Left hindlimb (tissue), 1 donor: ENCODE measurements around the gene LINGO3.

ENCODE experiments used
- DNase-seq: peaks from one replicate; pipeline ENCODE4 v3.0.0-alpha.2; 2018

The LINGO3 gene

DNA sequence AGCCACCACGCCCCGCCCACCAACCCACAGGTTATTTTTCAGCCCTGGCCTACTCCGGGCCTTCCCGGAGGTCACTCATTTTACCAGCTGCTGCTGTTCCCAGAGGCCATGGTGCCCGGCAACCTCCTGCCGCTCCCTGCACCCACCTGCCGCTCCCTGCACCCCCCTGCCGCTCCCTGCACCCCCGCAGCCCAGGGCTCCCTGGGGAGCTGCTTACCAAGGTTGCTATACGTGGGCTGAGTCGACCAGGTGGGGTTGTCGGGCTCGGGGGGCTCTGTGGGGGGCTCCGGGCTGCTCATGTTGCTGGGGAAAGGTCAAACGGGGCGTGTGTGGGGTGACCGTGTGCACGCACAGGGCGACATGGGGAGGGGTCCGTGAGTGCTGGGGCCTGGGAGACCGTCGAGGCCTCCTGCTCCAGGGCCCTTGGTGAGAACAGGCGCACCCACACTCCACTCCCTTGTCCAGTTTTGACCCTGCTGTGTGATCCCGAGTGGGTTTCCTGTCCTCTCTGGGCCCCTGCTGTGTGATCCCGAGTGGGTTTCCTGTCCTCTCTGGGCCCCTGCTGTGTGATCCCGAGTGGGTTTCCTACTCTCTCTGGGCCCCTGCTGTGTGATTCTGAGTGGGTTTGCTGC, 27.2 kb downstream of the LINGO3 start:
- no peak for DNase-seq

DNA sequence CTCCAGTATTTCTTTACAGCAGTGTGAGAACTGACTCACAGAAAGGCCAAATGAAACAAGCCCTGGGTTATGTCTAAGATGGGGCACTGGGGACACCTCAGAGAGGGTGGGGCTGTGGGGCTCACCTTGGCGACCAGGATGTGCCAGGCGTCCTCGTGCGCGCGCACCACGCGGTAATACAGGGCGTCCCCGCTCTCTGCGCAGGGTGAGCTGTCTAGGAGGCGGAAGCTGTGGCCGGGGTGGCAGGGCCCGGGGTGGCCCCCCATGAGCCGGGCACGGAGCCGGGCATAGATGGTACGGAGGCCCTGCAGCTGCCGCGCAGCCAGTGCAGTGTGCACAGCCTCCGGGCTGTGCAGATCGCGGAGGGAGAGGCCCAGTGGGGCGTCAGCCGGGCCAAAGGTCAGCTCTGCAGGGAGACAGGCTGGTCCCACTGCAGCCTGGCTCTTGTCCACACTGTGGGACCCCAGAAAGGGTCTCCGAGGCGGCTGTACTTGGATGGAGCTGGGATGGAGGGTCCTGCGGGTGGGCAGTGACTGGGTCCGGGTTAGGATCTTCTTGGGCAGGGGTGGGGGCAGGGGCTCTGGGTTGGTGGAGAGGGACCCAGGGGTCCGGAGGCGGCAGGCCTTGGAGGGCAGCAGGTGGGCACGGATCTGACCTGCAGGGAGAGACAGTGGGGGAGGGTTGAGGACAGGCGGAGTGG, 29.3 kb downstream of the LINGO3 start:
- DNase-seq: no peak

DNA sequence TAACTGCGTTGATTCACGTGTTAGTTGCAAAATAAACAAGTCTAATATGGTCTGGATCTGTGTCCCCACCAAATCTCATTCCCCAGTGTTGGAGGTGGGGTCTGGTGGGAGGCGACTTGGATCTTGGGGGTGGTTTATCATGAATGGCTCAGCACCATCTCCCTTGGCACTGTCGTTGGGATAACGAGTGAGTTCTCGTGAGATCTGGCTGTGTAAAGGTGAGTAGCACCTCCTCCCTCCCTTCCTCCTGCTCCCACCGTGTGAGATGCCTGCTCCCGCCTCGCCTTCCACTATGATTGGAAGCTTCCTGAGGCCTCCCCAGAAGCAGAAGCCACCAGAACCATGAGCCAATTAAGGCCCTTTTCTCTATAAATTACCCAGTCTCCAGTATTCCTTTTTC, 30.8 kb downstream of the LINGO3 start:
- no peak for DNase-seq

DNA sequence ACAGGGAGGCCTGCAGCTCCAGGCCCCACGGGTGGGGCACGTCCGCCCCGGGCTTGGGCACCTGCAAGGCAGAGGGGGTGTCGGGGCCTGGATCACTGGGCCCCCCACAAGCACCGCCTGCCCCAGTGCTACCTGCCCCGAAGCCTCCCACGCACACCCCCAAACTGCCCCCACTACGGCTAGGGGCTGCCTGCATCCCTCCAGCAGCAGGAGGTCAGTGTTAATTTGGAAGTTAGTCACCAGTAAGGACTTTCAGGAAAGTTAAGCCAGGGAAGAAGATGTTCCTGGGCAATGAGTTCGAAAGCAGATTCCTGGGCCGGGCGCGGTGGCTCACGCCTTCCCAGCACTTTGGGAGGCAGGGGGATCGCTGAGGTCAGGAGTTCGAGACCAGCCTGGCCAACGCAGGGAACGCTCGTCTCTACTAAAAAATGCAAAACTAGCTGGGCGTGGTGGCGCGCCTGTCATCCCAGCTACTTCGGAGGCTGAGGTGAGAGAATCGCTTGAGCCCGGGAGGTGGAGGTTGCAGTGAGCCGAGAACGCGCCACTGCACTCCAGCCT, 31.4 kb downstream of the LINGO3 start:
- no peak for DNase-seq

DNA sequence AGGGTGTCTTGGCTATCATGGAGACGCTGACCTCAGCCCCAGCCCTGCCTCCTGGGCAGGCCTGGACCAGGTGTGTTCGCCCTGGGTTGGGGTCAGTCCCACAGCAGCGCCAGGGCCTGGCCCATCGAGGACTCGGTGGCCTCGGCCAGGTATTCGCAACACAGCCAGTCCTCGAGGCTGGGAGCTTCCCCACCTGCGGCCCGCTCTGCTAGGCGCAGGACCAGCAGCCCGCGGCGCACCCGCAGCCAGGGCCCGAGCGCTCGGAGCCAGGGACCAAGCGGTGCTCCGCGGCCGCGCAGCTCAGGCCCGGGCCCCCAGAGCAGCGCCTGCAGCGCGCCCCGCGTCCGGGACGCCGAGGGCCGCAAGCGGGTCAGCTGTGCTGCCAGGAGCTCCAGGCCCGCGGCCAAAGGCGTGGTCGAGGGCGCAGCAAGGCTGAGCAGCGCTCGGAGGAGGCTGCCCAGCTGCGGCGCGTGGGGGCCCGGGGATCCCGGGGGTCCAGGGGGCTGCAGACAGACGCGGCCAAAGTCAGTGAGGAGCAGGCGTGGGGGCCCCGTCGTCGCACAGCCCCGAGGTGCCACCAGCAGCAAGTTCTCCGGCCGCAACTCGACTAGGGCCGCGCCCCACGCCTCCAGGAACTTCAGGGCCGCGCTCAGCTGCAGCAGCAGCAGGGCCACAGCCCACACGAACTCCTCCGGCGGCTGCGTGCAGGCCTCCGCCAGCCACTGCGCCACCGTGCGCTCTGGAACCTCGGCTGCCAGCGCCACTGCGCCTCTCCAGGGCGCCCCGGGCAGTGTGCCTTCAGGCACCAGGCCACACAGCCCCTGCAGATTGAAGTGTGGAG, 32.1 kb downstream of the LINGO3 start:
- DNase-seq: no peak

DNA sequence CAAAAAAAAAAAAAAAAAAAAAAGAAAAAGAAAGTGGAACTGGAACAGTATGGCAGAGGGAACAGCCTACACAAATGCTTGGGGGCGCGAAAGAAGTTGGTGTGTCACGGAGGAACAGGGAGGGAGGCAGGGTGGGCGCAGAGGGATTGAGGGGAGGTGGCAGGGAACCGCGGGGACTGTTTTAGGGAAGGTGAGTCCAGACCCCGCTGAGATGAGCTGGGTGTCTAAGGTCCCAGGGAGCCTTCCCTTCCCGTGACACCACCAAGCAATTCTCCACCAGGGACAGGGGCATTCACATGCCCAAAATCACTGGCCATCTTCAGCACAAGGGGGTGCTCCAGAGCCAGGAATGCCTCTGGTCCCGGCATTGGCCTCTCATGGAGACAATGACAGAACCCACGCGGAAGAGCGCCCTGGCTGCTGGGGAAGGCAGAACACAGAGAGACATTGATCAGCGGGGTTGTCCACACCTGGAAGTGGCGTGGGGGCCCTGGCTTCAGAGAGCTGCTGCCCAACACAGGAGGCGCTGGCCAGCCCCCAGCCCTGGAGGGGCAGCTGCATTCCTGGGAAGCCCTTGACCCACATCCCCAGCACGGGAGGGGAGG, 32.9 kb downstream of the LINGO3 start:
- peak; percentile 73 for DNase-seq

DNA sequence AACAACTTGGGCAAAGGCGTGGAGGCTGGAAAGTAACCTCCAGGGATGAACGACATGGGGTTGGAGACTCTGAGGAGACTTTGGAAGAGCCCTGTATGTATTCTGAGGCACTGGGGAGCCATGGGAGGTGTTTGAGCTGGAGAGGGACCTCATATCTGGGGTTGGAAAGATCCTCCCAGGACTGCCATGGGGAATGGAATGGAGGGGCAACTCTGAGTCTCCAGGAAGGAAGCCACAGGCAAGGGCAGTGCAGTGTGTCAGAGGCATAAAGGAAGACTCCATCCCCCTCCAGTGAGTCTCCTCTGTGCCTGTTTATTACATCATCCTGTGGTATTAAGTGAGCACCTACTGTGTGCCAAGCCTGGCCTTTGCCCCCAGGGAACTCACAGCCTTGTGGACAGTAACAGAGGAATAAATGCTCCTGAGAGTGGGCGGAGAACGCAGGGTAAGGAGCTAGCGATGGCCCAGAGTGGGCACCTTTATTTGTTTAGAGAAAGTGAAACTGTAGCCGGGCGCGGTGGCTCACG, 33.7 kb downstream of the LINGO3 start:
- no peak for DNase-seq

DNA sequence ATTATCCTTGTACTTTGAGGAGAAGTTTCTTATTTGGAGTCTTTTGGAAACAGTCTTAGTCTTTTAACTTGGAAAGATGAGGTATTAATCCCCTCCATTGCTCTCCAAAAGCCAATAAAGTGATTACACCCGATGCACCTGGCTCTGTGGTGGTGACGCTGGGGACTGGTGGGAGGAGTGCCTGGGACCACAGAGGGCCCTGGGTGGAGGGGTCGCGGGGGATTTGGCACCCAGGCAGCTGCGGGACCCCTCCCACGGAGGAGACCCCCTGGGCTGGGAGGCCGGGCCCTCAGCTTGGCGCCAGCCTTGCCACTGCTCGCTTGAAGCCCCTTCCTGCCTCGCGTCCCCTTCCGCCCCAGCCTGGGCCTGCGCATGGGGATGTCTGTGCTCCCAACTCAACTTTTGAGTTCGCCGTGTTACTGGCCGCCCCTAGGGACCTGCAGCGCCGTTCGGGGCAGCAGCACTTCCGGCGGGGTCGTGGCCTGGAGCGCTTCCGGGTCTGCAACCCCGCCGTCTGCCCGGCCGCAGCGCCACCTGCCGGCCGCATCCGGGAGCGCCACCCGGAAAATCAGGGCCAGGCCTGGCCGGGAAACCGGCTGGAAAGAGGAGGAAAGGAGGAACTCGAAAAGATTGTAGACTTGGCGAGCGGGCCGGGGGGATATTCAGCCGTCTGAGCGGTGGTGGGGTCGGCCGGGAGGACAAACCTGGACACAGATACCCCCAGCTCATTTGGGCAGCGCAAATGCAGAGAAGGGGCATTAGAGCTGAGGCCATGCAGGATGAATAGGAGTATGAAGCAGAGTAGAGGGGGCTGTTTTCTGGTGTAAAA, 34.4 kb downstream of the LINGO3 start:
- DNase-seq: peak; percentile 87

DNA sequence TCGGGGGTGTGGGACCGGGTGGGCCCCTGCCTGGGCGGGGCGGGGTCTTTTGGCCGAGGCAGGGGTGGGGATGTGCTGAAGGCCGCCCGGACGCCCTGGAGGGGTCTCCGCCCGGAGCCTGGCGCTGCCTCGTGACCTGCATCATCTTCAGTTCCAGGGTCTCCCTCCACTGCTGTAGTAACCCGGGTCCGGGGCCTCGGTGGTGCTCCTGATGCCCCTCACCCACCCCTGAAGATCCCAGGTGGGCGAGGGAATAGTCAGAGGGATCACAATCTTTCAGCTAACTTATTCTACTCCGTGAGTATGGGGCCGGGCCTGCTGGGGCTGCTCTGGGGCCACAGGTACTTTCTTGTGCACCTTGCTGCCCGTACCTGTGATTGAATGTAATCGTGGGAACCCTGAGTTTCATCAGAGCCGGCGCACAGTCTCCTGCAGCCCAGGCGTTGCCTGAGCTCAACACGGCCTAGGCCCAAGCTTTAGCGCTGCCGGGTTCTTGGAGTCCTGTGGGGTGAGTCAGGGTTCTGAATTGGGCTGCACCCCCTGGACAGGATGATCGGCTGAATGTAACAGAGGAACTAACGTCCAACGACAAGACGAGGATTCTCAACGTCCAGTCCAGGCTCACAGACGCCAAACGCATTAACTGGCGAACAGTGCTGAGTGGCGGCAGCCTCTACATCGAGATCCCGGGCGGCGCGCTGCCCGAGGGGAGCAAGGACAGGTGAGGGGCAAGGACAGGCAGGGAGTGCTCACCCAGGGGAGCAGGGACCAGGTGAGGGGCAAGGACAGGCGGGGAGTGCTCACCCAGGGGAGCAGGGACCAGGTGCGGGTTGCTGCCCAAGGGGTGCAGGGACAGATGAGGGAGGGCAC, 36.5 kb downstream of the LINGO3 start:
- DNase-seq: no peak

DNA sequence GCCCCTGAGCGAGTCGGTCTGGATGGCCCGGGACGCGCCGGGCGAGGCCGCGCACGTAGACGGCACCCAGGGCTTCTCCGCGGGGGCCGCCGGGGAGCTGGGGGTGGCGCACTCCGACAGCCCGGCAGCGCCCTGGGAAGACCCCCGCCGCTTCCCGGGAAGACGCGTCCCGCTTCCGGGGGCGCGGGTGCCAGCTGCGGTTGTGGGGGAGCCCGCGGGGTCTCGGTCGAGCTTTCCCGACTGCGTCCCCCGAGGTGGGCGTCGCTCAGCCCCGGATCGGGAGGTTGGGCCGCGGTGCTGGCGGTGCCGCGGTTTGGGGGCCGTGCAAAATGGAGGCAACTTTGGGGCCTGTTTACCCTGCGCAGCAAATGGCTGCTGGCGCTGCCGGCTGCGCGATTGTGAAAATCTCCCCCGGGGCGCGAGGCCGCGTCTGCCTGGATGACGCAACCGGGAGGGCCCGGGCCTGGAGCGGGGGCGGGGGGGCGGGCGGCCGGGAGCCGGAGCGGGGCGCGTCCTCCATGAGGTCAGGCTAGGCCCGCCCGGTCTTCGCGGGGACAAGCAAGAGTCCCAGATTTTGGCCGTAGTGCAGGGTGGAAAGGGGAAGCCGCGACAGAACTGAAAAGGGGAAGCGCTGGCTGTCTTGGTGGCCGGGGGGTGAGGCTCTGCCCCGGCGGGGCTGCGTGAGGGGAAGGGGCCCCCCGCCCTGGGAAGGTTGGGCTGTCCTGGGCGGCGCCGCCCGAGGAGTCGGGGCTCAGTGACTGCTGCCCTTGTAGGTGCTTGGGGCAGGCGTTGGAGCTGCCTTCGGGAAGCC, 37.3 kb downstream of the LINGO3 start:
- peak; percentile 90 for DNase-seq

DNA sequence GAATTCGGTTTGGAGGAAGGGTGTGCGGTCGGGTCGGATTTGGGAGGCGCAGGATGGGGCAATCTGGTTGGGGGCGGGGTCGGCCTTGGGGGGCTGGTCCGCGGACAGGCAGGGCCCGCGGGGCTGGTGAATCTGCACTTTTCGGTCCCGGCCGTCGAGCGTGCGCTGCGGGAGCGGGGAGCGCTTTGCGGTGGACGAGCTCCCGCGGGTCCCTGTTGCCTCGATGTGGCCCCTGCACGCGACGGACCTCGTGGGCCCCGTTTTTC, 37.9 kb downstream of the LINGO3 start:
- no peak for DNase-seq

DNA sequence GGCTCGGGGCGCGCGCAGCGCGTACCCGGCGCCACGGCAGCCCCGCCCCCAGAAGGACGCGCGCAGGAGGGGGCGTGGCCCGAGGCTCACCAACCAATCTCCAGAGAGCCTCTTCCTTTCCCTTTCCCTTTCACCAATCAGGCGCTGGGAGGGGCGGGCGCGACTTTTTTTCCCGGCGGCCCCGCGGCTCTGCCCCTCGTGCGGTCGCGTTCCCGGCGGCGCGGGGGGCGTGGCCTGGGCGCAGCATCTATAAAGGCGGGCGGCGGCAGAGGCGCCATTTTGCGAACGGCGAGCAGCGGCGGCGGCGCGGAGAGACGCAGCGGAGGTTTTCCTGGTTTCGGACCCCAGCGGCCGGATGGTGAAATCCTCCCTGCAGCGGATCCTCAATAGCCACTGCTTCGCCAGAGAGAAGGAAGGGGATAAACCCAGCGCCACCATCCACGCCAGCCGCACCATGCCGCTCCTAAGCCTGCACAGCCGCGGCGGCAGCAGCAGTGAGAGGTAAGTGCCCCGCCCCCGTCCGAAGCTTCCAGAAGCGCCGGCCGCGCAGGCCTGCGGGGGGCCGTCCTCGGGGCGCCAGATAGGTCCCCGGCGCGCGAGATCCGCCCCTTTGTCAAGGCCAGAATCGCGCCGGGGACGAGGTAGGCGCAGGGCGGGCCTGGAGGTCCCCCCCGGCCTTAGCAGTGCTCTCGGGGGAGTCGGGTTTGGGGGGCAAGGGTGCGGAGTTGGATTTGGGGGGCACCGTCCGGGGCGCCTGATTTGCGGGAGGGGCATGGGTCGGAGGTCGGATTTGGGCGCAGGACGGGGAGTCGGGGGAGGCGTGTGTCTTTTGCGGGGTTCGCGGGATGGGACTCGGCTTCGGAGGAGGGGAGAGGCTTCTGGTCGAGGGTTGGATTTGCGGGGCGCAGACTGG, 38.5 kb downstream of the LINGO3 start:
- peak; percentile 99 for DNase-seq

DNA sequence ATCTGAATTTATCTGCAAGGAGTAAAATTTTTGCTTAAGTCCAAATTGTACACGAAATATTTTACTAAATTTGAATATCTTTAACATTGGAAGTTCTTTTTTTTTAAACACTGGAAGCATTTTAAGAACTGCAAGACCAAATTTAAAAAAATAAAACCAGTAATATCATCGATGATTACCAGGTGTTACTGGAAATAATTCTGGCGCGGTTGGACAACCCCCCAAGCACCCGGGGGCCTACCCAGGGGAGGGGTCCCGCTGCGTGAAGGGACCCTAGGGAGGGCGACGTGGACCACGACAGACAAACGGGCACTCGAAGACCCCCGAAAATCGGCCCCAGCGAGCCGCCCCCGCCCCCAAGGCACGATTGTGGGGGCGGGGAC, 39.1 kb downstream of the LINGO3 start:
- DNase-seq: no peak

DNA sequence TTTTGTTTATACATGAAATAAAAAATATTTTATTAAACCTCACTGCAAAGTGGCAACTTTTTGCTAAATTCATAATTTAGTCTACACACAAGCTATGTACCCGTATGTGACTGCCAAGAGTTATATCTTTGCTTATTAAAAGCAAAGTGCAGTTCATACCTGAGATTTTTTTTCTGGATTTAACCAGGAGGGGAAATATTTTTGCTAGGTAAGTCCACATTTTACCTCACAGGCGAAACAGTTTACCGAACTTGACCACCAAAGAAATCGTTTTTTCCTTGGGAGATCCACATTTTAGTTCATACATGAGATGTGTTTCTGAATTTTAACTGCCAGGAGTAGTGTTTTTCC, 39.5 kb downstream of the LINGO3 start:
- no peak for DNase-seq

DNA sequence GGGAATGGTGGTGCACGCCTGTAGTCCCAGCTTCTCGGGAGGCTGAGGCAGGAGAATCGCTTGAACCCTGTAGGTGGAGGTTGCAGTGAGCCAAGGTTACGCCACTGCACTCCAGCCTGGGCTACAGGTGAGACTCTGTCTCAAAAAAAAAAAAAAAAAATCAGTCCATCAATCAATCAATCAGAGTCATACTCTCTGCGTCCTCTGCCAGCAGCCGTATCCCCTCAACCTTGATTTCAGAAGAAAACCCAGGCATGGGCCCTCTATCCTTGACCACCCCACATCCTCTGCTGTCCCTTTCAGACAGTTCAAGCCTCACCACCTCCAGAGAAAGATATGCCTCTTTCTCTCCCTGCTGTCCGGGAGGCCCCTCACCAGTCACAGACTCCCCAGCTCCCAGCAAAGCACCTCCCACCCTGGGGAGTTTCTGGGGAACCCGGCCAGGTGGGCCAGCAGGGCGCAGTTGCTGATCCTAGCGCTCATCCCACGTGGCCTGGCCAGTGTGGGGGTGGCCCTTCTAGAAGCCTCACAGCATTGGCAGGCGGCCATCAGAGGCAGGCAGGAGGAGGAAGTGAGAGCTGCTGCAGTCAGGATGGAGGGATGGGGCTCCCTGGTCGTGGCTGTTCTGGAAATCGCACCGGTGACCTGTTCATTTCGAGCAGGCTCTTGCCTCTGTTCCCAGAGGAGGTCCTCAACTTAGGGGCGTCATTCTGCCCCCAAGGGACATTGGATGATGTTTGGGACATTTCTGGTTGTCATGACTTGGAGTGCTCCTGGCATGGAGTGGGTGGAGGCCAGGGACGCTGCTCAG, 41.6 kb downstream of the LINGO3 start:
- no peak for DNase-seq

DNA sequence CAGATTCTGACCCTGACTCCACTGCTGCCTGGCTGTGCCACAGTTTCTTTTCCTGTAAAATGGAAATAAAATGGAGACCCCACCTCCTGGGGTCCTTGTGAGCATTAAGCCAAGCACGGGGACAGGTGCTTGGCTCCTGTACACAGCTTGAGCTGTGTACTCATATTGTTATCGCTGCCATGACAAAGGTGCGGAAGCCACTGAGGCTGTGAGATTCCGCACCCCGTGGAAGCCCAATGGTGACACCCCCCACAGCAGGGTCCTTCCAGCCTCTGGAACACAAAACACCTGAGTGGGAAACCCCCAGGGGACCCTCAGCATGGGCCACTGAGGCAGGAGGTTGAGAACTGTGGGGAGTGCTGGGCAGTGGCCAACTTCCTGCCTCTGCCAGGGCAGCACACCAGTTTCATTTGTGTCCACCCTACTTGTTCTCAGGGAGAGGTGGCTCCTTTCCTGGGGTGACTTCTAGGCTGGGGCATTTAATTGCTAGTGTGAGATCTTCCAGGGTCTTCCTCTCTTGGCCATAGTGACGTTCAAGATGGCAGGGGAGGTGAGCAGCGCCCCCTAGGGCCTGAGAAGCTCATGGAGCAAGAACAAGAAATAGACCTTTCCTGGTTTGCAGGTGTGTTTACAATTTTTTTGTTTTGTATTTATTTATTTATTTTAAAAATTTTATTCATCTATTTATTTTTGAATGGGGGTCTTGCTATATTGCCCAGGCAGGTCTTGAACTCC, 46.3 kb downstream of the LINGO3 start:
- no peak for DNase-seq

DNA sequence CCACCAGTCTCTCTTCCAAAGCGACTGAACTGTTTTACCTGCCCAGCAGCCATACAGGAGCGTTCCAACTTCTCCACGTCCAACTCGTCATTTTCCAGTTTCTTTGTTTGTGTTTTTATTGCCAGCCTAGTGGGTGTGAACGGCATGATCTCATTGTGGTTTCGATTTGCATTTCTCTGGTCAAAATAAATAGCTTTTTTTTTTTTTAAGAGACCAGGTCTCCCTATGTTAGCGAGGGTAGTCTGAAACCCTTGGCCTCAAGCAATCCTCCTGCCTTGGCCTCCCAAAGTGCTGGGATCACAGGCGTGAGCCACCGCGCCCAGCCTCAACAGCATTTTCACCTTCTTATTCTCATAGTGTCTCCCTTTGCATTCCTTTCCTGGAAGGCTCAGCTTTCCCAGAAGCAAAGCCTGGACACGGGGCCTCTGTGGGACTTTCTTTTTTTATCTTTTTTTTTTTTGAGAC, 47.6 kb downstream of the LINGO3 start:
- DNase-seq: no peak

DNA sequence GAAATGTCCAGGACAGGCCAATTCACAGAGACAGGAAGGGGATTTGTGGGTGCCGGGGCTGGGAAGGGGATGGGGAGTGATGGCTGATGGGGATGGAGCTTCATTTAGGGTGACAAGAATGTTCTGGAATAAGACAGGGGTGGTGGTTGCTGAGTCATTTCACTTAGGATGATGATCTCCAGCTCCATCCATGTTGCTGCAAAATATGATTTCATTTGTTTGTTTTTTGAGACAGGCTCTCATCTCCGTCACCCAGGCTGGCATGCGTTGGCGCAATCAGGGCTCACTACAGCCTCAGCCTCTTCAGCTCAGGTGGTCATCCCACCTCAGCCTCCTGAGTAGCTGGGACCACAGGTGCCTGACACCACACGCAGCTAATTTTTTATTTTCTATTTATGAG, 48.6 kb downstream of the LINGO3 start:
- DNase-seq: no peak
